Measurements from ENCODE around the gene GRIP2.

GRIP2 gene

DNA sequence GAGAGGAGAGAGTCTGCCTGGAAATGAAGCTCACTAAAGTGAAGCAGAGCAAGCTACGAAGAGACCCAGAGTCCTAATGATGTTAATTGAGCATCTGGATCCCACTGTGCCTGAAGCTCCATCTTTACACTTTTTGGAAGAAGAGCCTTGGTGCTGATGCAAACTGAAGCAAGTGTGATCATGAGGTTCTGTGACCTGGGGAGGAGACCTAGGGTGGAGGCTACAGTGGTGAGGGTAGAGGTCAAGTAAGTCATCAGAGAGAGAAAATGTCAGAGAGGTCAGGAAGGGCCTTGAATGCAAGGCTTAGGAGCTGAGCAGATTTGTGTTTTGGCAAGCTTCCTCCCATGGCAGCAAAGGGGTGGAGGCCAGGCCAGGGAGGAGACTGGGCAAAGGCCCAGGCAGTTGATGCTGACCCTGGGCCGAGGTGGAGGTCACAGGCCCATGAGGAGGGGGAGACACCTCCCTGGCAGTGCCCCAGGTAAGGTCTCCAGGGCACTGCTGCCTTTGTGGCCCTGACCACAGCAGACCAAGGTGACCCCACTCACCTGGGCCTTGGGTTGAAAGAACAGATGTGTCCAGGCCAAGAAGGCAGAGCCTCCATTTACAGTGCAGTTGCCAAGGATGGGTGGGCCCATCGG is 1.6 kb downstream of the GRIP2 start:
- no peak for DNase-seq (ENCODE audit: low spot score)

DNA sequence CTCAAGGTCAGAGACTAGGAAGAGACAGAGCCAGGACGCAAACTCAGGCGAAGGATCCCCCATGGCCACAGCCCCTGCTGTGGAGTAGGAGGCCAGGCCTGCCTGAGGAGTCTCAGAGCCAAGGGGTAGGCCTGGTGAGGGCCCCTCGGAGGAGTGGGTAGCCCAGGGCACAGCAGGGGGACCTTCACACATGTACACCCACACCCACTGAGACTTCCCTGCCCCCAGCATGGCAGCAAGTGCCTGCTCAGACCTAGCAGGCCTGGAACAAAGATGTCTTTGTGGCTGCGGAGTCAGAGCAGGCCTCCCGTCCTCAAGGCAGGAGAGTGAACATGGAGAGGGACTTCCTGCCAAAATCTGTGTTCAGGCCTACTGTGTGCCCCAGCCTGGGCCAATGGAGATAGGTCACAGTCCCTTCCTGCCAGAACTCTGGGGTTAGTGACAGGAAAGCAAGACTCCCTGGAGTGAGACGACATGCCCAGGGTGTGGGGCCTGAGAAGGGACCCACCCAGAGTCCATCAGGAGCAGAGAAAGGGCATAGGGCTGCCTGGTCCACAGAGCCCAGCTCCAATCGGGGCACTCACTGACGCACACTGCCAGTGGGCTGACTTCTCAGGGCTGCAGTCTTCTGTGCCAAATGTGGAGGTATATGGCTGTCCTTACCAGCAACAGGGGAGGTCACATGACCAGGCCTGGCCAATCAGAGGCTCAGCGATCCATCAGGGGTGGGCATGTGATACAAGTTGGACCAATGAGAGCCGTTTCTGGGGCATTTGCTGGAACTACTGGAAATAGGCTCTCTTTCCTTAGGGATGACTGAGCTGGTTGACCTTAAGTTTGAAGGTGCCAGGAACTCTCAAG is 2.3 kb downstream of the GRIP2 start:
- no peak for DNase-seq (ENCODE audit: low spot score)

GRCh38 chr3:14536837-14537589 is 3.1 kb downstream of the GRIP2 start:
- no peak for DNase-seq (ENCODE audit: low spot score)

DNA sequence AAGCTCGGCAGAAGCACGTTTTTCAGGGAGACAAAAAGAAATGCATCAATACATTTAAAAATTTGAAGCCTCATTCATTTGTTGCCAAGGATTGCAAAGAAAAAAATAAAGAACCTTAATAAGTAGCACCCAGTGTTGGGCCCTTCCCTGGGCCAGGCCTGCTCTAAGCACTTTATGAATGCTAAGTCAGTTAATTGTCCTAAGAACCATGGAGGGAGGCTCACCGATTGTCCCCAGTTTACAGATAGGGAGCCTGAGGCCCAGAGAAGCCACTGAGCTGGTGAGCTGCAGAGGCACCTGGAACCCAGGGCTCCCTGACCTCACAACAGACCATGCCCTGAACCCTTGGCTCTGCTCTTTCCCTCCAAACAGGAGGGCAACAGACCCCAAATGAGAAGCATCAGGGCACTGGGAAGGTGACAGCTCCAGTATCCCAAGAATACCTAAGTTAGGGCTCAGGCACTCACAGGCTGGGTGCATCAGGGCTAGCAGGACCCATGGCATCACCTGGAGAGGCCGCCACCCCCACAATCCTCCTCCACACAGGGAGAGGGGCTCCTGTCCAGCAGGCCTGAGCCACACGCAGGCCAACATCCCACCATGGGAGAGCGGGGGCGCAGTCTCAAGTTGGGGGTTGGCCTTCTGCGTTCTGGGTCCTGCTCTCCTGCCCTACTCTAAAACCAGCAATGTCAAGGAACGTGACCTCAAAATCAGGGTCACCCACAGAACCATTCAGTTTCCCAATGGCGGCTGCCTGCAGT is 3.9 kb downstream of the GRIP2 start:
- DNase-seq (ENCODE audit: low spot score): no peak

- no peak for DNase-seq (ENCODE audit: low spot score)
Observed at GRCh38 chr3:14535616-14536015, 4.5 kb downstream of the GRIP2 start.

- no peak for DNase-seq (ENCODE audit: low spot score)
Observed at GRCh38 chr3:14534516-14535191, 5.5 kb downstream of the GRIP2 start.

GRCh38 chr3:14533457-14533958 is 6.6 kb downstream of the GRIP2 start:
- no peak for DNase-seq (ENCODE audit: low spot score)

- no peak for DNase-seq (ENCODE audit: low spot score)
Observed at GRCh38 chr3:14532691-14533456, 7.3 kb downstream of the GRIP2 start.

DNA sequence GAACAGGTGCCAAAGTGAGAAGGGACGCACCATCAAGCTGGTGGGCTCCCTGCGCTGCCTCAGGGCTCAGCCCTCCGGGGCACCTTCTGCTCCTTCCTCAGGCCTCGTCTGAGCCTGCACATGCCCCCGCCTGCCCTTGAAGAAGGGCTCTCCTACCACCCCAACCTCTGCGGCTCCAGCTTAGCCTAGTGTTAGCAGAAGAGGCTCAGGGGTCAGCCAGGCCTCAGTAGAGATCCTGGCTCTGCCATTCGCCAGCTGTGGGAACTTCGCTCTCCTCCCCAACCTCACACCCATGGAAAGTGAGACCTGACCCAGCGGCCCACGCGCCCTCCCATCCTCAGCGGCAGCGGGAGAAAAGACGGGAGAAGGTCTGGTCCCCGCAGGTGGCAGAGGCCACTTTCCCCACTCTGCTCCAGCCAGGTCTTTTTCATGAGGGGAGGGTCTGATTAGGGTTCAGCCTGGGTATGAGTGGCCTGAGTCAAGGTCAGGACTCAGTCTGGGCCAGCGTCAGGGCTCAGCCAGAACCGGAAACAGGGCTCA is 8.2 kb downstream of the GRIP2 start:
- DNase-seq (ENCODE audit: low spot score): no peak

GRCh38 chr3:14528081-14528480 is 12.1 kb downstream of the GRIP2 start:
- DNase-seq (ENCODE audit: low spot score): no peak

GRCh38 chr3:14525685-14526631 is 14.2 kb downstream of the GRIP2 start:
- no peak for DNase-seq (ENCODE audit: low spot score)

GRCh38 chr3:14524920-14525660 is 15.1 kb downstream of the GRIP2 start:
- no peak for DNase-seq (ENCODE audit: low spot score)

DNA sequence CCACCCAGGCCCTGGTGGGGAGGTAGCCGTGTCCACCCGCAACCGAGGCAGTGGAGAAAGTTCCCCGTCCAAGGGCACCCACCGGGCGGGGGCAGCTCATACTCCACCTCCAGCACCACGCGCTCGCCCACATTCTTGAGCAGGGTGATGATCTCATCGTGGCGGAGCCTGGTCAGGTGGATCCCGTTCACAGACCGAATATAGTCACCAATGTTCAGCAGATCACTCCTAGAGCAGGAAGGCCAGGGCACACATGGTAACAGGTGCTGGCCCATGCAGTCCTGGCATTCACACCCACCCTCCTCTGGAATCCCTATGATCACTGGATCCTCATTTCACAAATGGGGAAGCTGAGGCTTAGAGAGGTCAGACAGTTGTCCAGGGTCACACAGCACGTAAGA is 15.8 kb downstream of the GRIP2 start:
- DNase-seq (ENCODE audit: low spot score): no peak

- DNase-seq (ENCODE audit: low spot score): no peak
Observed at GRCh38 chr3:14523792-14524191, 16.4 kb downstream of the GRIP2 start.

DNA sequence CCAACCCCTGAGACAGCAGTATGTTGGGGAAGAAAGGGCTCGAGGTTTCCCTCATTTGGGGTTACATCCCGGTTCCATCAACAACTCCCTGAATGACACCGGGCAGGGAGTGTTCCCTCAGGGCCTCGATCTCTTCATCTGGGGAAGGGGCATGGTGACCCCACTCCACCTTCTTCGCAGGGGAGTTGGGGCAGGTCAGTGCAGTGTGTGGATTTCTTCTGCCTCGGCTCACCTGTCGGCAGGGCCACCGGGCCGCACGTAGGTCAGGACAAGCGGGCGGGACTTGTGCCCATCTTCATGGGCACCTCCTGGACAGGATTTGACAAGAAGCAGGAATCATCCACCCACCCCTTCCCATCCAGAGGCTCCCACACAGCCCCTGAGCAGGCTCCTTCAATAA is 17.4 kb downstream of the GRIP2 start:
- no peak for DNase-seq (ENCODE audit: low spot score)

DNA sequence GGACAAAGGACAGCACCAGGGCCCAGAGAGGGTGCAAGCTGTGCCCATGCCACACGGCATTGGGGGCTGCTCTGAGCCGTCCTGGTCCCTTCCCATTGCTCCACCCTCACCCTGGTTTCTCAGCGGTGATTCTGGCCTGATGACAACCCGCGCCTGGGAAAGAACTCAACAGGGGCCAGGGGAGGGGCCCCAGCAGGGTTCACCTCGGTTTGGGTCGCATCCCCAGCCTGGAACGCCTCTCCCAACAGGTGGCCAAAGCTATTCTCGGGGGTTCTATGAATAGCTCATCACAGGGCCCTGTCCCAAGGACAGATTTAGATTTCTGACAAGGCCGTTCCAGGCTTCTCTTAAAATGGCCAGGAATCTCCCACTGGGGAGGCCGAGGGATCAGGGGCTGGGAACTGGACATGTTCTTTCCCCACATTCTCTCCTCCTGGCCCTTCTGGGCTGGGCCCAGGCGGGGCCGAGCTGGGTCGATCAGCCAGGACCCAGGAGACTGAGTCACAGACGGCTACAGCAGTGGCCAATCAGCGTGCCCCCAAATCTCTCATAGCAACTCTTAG is 17.9 kb downstream of the GRIP2 start:
- DNase-seq (ENCODE audit: low spot score): no peak

DNA sequence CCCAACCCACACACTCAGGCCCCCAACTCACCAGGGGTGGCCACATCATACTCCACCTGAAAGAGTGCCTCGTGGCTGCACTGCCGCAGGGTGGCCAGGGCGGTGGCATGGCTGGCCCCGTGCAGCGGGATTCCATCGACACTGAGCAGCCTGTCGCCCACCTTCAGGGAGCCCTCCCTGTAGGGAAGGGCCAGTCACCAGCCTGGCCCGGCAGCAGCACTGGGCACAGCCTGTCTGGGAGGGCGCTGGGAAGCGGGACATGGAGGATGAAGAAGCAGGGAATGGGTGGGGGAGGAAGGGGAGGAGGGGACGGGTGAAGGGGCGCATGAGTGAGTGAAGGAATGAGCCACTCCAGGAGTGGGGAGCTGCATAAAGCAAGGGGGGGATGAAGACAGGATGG is 18.5 kb downstream of the GRIP2 start:
- DNase-seq (ENCODE audit: low spot score): no peak

GRCh38 chr3:14520967-14521366 is 19.2 kb downstream of the GRIP2 start:
- no peak for DNase-seq (ENCODE audit: low spot score)
